A549 (cell line): ENCODE results near the gene REL. TPM values are rescaled to one million over a fixed set of nuclear protein-coding genes. Genes with fewer than 3 reads are reported as not detected.
A peak's percentile ranks its signal among the peaks of the same experiment; 100 is the strongest.
"Not testable (repeated sequence)": the region's sequence is repeated elsewhere in the genome, so short reads cannot be mapped to it uniquely, and the experiment has no call there.

Experiments used
- ATAC-seq, 2 experiments: fragments of 200-7000 bp in 1 of 2; fragments of >200 bp in 1 of 2; cut with Nextera tagmentation in 1 of 2; cut with Tn5 transposase in 1 of 2; 3 replicates each; pipeline versions ENCODE4 v1.8.0 to v1.9.1; 2018 to 2020; ENCODE audit warnings: mild to moderate bottlenecking in 1 of 2, moderate library complexity in 1 of 2
- CTCF ChIA-PET: fragments of 300-600 bp; sonication (Branson Sonifier 250); formaldehyde crosslinking; extraction: SDS; loops from one replicate; lab custom pipeline; 2021; ENCODE audit warnings: antibody characterized with exemption, inconsistent platforms; lab: Yijun Ruan, JAX
- POLR2A ChIA-PET: fragments of 350-600 bp; formaldehyde crosslinking; extraction: SDS; loops from one replicate; lab custom pipeline; 2021; ENCODE audit warnings: antibody characterized with exemption, inconsistent platforms; lab: Yijun Ruan, JAX
- DNase-seq, 2 experiments: peaks; one replicate each; pipeline versions ENCODE4 v3.0.0 to v3.0.0-alpha.2; 2011 to 2016; ENCODE audit warnings: low read depth in 1 of 2, low spot score in 1 of 2
- FAIRE-seq: peaks from 2 replicates; lab custom pipeline; 2011; peaks lifted over from hg19 to GRCh38; lab: Jason Lieb, UNC
- H3K27ac ChIP-seq, 2 experiments: fragments of >200 bp; sonication (Bioruptor Twin); formaldehyde crosslinking; 3 replicates each; pipeline ENCODE4 v1.5.1; 2016 to 2017
- H3K4me1 ChIP-seq: fragments of >200 bp; sonication (Bioruptor Twin); formaldehyde crosslinking; 3 replicates; pipeline ENCODE4 v1.6.1; 2016
- H3K4me2 ChIP-seq: fragments of >200 bp; sonication (Bioruptor Twin); formaldehyde crosslinking; 3 replicates; pipeline ENCODE4 v1.6.1; 2016
- H3K4me3 ChIP-seq: fragments of >200 bp; sonication (Bioruptor Twin); formaldehyde crosslinking; 3 replicates; pipeline ENCODE4 v1.5.1; 2016
- H3K9me3 ChIP-seq: fragments of >200 bp; sonication (Bioruptor Twin); formaldehyde crosslinking; 3 replicates; pipeline ENCODE4 v1.6.1; 2016
- CBX2 ChIP-seq: fragments of 200-600 bp; sonication (generic); IDR thresholded peaks from 2 replicates; pipeline ENCODE4 v1.6.1; 2016; ENCODE audit warnings: low read depth, mild to moderate bottlenecking, borderline replicate concordance
- CBX8 ChIP-seq: fragments of 200-600 bp; sonication (generic); IDR thresholded peaks from 2 replicates; pipeline ENCODE4 v1.6.1; 2016
- CHD2 ChIP-seq: fragments of 150-350 bp; IDR thresholded peaks from 2 replicates; pipeline ENCODE4 v1.6.1; 2014; ENCODE audit warnings: low read length; ENCODE audit not compliant: partially characterized antibody
- GATA3 ChIP-seq: IDR thresholded peaks from 2 replicates; pipeline ENCODE4 v1.6.1; 2012; ENCODE audit warnings: borderline replicate concordance
- HOXA7 ChIP-seq: fragments of 250-450 bp; sonication (Bioruptor Pico); IDR thresholded peaks from 2 replicates; pipeline ENCODE4 v1.5.0; 2020; ENCODE audit warnings: mild to moderate bottlenecking, moderate library complexity
- JUNB ChIP-seq: fragments of >200 bp; sonication (Bioruptor Twin); formaldehyde crosslinking; IDR thresholded peaks from 2 replicates; pipeline ENCODE4 v1.6.1; 2016
- MAZ ChIP-seq: fragments of 150-350 bp; IDR thresholded peaks from 2 replicates; pipeline ENCODE4 v1.6.1; 2014; ENCODE audit warnings: antibody characterized with exemption, low read depth, low read length, borderline replicate concordance
- NPAS2 ChIP-seq: fragments of 250-450 bp; sonication (Bioruptor Pico); IDR thresholded peaks from 2 replicates; pipeline ENCODE4 v1.8.0; 2022; ENCODE audit warnings: mild to moderate bottlenecking, moderate library complexity, borderline replicate concordance
- TFCP2L1 ChIP-seq: fragments of 250-450 bp; sonication (Bioruptor Pico); IDR thresholded peaks from 2 replicates; pipeline ENCODE4 v1.5.0; 2021; ENCODE audit warnings: mild to moderate bottlenecking
- ZNF302 ChIP-seq: fragments of 250-450 bp; sonication (Bioruptor Pico); IDR thresholded peaks from 2 replicates; pipeline ENCODE4 v1.9.0; 2021; ENCODE audit warnings: inconsistent platforms, mild to moderate bottlenecking, moderate library complexity
- ZSCAN20 ChIP-seq: fragments of 250-450 bp; sonication (Bioruptor Pico); IDR thresholded peaks from 2 replicates; pipeline ENCODE4 v1.8.0; 2022; ENCODE audit warnings: mild to moderate bottlenecking, moderate library complexity
- WGBS: methylation state at CpG from one replicate; pipeline ENCODE4 v1.1.6; 2017; ENCODE audit errors: missing lambda C conversion rate; 5-methylcytosine and 5-hydroxymethylcytosine counted together
- polyA plus RNA-seq, 4 experiments: library from polyadenylated mRNA; depleted of rRNA in 3 of 4; stranded (reverse); fragments of >200 nt; fragmentation: RNase III in 1 of 4; extraction: RNeasy Plus Mini Kit Qiagen cat#74134 plus additional on column Dnase treatment in 1 of 4; gene quantifications; 2 replicates in 3 of 4; 3 replicates in 1 of 4; pipeline ENCODE4 v1.2.3, GENCODE V29; 2011 to 2017
- TF ChIP-seq, protein P1 (sequence below): fragments of >200 bp; sonication (Bioruptor Twin); formaldehyde crosslinking; IDR thresholded peaks from 2 replicates; pipeline ENCODE4 v1.6.1; 2016
- TF ChIP-seq, protein P2 (sequence below): fragments of 450-650 bp; IDR thresholded peaks from 2 replicates; pipeline ENCODE4 v1.6.1; 2014; ENCODE audit warnings: antibody characterized with exemption

The REL gene
- polyA plus RNA-seq, 2 of the 4 experiments (the other 2 are of a cell fraction) = 2.4 to 9.3 TPM

DNA sequence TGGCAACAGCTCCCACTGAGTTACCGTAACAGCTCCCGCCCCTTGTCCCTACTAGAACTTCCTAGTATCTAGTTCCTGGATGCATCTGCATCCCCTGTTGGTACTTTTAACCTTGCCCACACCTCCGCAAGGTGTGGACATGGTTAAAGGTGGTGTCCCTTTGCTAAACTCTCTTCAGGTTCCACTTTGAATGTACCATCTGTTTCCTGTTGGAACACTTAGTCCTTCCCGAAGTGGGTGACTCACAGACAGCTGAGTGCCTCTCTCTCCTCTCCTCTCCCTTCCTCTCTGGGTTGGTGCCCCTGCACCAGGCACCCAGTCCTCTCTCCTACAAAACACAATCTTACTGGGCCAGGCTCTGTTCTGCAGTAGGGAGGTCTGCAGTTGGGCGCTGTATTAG lies 19.6 kb upstream of the REL start:
- no peaks in the 10 kb centered on the region for H3K4me1 ChIP-seq
- H3K9me3 ChIP-seq = no peaks in the 10 kb centered on the region
- TF ChIP-seq JUNB = no peak
- no peak for TF ChIP-seq CBX2
- FAIRE-seq (no peak), ATAC-seq (no peak), DNase-seq (no peak)
- H3K4me3 ChIP-seq = no peak overlapping the region
- 67% methylated on average over 5 of the region's 5 CpGs for WGBS
- H3K27ac ChIP-seq = no peak overlapping the region; a peak in 1 of 6 replicates
- ChIA-PET CTCF (no interaction called here), POLR2A (no interaction called here)
- no peak overlapping the region for H3K4me2 ChIP-seq

DNA sequence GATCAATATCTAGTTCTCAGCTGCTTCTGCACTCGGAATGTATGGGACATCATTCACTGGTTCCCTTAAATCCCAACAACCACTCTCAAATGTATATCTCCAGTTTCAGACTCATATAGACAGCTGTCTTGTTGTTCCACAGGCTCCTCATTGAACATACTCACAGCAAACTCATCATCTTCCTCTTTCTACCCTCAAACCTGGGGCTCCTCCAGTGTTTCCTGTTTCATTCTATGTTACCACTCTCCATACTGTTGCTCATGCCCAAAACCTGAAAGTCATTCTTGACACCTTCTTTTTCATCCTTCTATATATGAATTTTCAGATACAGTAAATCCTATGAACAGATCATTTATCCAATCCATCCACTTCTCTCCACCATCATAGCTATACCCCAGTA lies 18.7 kb upstream of the REL start:
- 62% methylated on average over 1 of the region's 1 CpG for WGBS
- POLR2A ChIA-PET = no interaction called here
- no peak for FAIRE-seq
- Histone ChIP-seq H3K27ac (no peak overlapping the region), H3K4me3 (no peak overlapping the region), H3K9me3 (no peaks in the 10 kb centered on the region), H3K4me1 (no peaks in the 10 kb centered on the region), H3K4me2 (no peak overlapping the region)
- no peak for TF ChIP-seq CBX8
- no peak for TF ChIP-seq NPAS2 (CRISPR knock-in tag)
- no peak for TF ChIP-seq CHD2
- CTCF ChIA-PET = interaction anchor here (0.6 to 1.6 kb wide), 6 partner anchors 10 to 163 kb away, joined by 3 to 6 read pairs (median 3); partner anchors contain the start of gene REL
- no peak for DNase-seq
- ATAC-seq = no peak

DNA sequence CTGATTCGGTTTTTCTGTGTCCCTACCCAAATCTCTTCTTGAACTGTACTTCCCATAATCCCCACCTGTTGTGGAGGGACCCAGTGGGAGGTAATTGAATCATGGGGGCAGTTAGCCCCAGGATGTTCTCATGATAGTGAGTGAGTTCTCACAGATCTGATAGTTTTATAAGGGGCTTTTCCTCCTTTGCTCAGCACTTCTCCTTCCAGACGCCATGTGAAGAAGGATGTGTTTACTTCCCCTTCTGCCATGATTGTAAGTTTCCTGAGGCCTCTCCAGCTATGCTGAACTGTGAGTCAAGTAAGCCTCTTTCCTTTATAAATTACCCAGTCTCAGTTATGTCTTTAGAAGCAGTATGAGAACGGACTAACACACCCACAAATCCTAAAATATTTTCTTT lies 16.0 kb upstream of the REL start:
- DNase-seq, POLR2A ChIA-PET, H3K4me3 ChIP-seq, H3K4me1 ChIP-seq, FAIRE-seq, CTCF ChIA-PET, H3K27ac ChIP-seq, H3K9me3 ChIP-seq, ATAC-seq, H3K4me2 ChIP-seq: not testable (repeated sequence)
- WGBS = 57% methylated on average over 3 of the region's 3 CpGs

DNA sequence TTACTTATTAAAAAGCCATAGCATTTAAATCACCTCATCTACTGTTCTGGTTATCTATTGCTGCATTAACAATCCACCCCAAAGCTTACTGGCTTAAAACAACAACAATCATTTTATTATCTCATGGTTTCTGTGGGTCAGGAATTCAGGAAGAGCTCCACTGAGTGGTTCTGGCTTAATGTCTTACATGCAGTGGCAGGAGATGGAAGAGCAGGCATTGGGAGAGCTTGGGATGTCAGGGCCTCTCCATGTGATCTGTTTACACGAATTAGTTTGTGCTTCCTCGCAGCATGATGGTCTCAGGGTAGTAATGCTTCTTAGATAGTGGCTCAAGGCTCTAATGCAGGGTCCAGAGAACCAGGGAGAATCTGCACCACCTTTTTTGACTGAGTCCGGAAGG lies 14.4 kb upstream of the REL start:
- Histone ChIP-seq H3K27ac (no peak overlapping the region), H3K4me2 (no peak overlapping the region), H3K4me3 (no peak overlapping the region)
- FAIRE-seq = no peak
- 54% methylated on average over 3 of the region's 3 CpGs for WGBS
- POLR2A ChIA-PET = no interaction called here
- TF ChIP-seq, protein P1, sequence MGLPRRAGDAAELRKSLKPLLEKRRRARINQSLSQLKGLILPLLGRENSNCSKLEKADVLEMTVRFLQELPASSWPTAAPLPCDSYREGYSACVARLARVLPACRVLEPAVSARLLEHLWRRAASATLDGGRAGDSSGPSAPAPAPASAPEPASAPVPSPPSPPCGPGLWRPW = no peak
- TF ChIP-seq GATA3 = no peak
- no peak for TF ChIP-seq ZNF302 (CRISPR knock-in tag)
- no peak for TF ChIP-seq TFCP2L1 (CRISPR knock-in tag)
- TF ChIP-seq MAZ = no peak
- TF ChIP-seq, protein P2, sequence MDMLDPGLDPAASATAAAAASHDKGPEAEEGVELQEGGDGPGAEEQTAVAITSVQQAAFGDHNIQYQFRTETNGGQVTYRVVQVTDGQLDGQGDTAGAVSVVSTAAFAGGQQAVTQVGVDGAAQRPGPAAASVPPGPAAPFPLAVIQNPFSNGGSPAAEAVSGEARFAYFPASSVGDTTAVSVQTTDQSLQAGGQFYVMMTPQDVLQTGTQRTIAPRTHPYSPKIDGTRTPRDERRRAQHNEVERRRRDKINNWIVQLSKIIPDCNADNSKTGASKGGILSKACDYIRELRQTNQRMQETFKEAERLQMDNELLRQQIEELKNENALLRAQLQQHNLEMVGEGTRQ = no peak
- TF ChIP-seq, all 56 proteins: peak for 0
- H3K9me3 ChIP-seq = no peaks in the 10 kb centered on the region
- no peak for DNase-seq
- CTCF ChIA-PET = interaction anchor here (1.2 kb wide), 2 partner anchors 62 to 132 kb away, joined by 3 read pairs; no protein-coding TSS in a partner anchor
- ATAC-seq = peak; percentile 38 to 59; a peak in 1 of 6 replicates
- H3K4me1 ChIP-seq = no peaks in the 10 kb centered on the region

DNA sequence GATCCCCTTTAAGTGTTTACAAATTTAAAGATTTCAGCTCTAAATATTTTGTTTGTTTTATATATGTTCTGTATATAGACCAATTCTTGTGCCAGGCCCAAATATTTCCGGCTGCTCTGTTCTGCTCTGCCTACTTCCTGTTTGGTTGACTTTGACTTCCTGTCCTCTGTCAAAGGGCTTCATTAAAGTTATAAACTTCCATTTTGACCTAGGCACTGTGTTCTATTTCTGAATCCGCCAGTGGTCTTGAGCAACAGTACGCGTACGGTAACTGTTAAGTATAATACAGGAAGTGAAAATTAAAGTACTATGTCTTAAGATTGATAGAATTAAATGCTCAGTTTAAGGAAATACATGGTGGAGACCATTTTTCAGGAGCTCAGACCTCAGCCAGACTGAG lies 13.5 kb upstream of the REL start:
- no peak for DNase-seq
- ATAC-seq = no peak
- H3K27ac ChIP-seq = no peak overlapping the region
- CTCF ChIA-PET = interaction anchor here (0.8 kb wide), 1 partner anchor 131 kb away, joined by 3 read pairs; no protein-coding TSS in a partner anchor
- H3K4me1 ChIP-seq = no peaks in the 10 kb centered on the region
- no peak overlapping the region for H3K4me3 ChIP-seq
- H3K9me3 ChIP-seq = no peaks in the 10 kb centered on the region
- 80% methylated on average over 5 of the region's 5 CpGs for WGBS
- TF ChIP-seq HOXA7 (CRISPR knock-in tag) (no peak), TFCP2L1 (CRISPR knock-in tag) (no peak), ZSCAN20 (CRISPR knock-in tag) (no peak), JUNB (no peak)
- TF ChIP-seq, protein P1 = no peak
- no peak for FAIRE-seq
- no peak overlapping the region for H3K4me2 ChIP-seq
- POLR2A ChIA-PET = no interaction called here
